H9 (cell line): ENCODE data around the gene F7. TPM values are rescaled to one million over a fixed set of nuclear protein-coding genes. Genes with fewer than 3 reads are reported as not detected.

Experiments used
- DNase-seq: peaks from one replicate; pipeline ENCODE4 v3.0.0-alpha.2; 2017
- H2AFZ ChIP-seq: one replicate; pipeline ENCODE4 v1.6.1; 2013; ENCODE audit warnings: mild to moderate bottlenecking, low read length, control low read depth, moderate library complexity
- H2AK5ac ChIP-seq: 2 replicates; pipeline ENCODE4 v1.6.1; 2013; ENCODE audit warnings: low read length, control low read depth, mixed read lengths; ENCODE audit not compliant: insufficient read length
- H2BK120ac ChIP-seq: one replicate; pipeline ENCODE4 v1.6.1; 2013; ENCODE audit warnings: low read depth, mild to moderate bottlenecking, low read length, control low read depth, inconsistent platforms; ENCODE audit not compliant: poor library complexity, severe bottlenecking
- H2BK12ac ChIP-seq: 2 replicates; pipeline ENCODE4 v1.6.1; 2013; ENCODE audit warnings: low read length, control low read depth, mixed read lengths, low read depth; ENCODE audit not compliant: insufficient read length
- H2BK15ac ChIP-seq: 2 replicates; pipeline ENCODE4 v1.6.1; 2013; ENCODE audit warnings: low read depth, low read length, control low read depth
- H2BK20ac ChIP-seq: one replicate; pipeline ENCODE4 v1.6.1; 2013; ENCODE audit warnings: low read depth, mild to moderate bottlenecking, low read length, control low read depth, inconsistent platforms; ENCODE audit not compliant: poor library complexity, severe bottlenecking
- H2BK5ac ChIP-seq: 2 replicates; pipeline ENCODE4 v1.6.1; 2013; ENCODE audit warnings: low read length, control low read depth, mixed read lengths; ENCODE audit not compliant: insufficient read length
- H3K14ac ChIP-seq: 2 replicates; pipeline ENCODE4 v1.6.1; 2013; ENCODE audit warnings: low read length, control low read depth; ENCODE audit not compliant: insufficient read depth
- H3K18ac ChIP-seq: 2 replicates; pipeline ENCODE4 v1.6.1; 2013; ENCODE audit warnings: low read depth, mild to moderate bottlenecking, mixed read lengths, low read length, control low read depth; ENCODE audit not compliant: insufficient read length
- H3K23ac ChIP-seq: 2 replicates; pipeline ENCODE4 v1.6.1; 2013; ENCODE audit warnings: low read length, control low read depth, mixed read lengths, low read depth; ENCODE audit not compliant: insufficient read length
- H3K23me2 ChIP-seq: 2 replicates; pipeline ENCODE4 v1.6.1; 2013; ENCODE audit warnings: low read depth, mild to moderate bottlenecking, mixed read lengths, low read length, control low read depth; ENCODE audit not compliant: insufficient read length, poor library complexity, severe bottlenecking
- H3K27ac ChIP-seq: 2 replicates; pipeline ENCODE4 v1.5.1; 2013; ENCODE audit warnings: low read length, control low read depth, mixed read lengths, low read depth; ENCODE audit not compliant: insufficient read length
- H3K27me3 ChIP-seq: 2 replicates; pipeline ENCODE4 v1.6.1; 2013; ENCODE audit warnings: low read length, control low read depth, inconsistent platforms; ENCODE audit not compliant: insufficient read depth
- H3K4ac ChIP-seq: 2 replicates; pipeline ENCODE4 v1.6.1; 2013; ENCODE audit warnings: low read depth, mild to moderate bottlenecking, control low read depth, inconsistent platforms, low read length, moderate library complexity
- H3K4me1 ChIP-seq: 2 replicates; pipeline ENCODE4 v1.6.1; 2013; ENCODE audit warnings: low read length, control low read depth, inconsistent platforms; ENCODE audit not compliant: insufficient read depth
- H3K4me2 ChIP-seq: 2 replicates; pipeline ENCODE4 v1.6.1; 2013; ENCODE audit warnings: low read length, control low read depth, mixed read lengths; ENCODE audit not compliant: insufficient read length, insufficient read depth
- H3K56ac ChIP-seq: 2 replicates; pipeline ENCODE4 v1.6.1; 2013; ENCODE audit warnings: low read depth, mild to moderate bottlenecking, mixed read lengths, low read length, control low read depth; ENCODE audit not compliant: insufficient read length
- H3K79me1 ChIP-seq: 2 replicates; pipeline ENCODE4 v1.6.1; 2013; ENCODE audit warnings: low read depth, mild to moderate bottlenecking, moderate library complexity, low read length, control low read depth, inconsistent platforms; ENCODE audit not compliant: insufficient read depth, poor library complexity, severe bottlenecking
- H3K79me2 ChIP-seq: 2 replicates; pipeline ENCODE4 v1.6.1; 2013; ENCODE audit warnings: low read length, control low read depth, inconsistent platforms; ENCODE audit not compliant: insufficient read depth
- H3K9ac ChIP-seq: 2 replicates; pipeline ENCODE4 v1.6.1; 2013; ENCODE audit warnings: low read length, control low read depth, mixed read lengths; ENCODE audit not compliant: insufficient read length; ENCODE audit errors: extremely low read depth
- H3K9me3 ChIP-seq: one replicate; pipeline ENCODE4 v1.6.1; 2013; ENCODE audit warnings: low read depth, low read length, inconsistent platforms; ENCODE audit not compliant: control insufficient read depth
- H3T11ph ChIP-seq: one replicate; pipeline ENCODE4 v1.6.1; 2013; ENCODE audit warnings: mild to moderate bottlenecking, low read length, control low read depth, inconsistent platforms
- H4K20me1 ChIP-seq: one replicate; pipeline ENCODE4 v1.6.1; 2013; ENCODE audit not compliant: control insufficient read depth, insufficient read length, insufficient read depth
- H4K5ac ChIP-seq: 2 replicates; pipeline ENCODE4 v1.6.1; 2013; ENCODE audit warnings: low read depth, mild to moderate bottlenecking, mixed read lengths, low read length, control low read depth; ENCODE audit not compliant: insufficient read length
- H4K8ac ChIP-seq: replicated peaks from 2 replicates; pipeline ENCODE4 v1.6.1; 2013; ENCODE audit warnings: low read length, control low read depth, mixed read lengths, low read depth; ENCODE audit not compliant: insufficient read length
- H4K91ac ChIP-seq: 2 replicates; pipeline ENCODE4 v1.6.1; 2013; ENCODE audit warnings: low read depth, mild to moderate bottlenecking, moderate library complexity, mixed read lengths, low read length, control low read depth; ENCODE audit not compliant: insufficient read length
- H3K27ac Mint-ChIP-seq, 3 experiments: 2 replicates in 2 of 3; 3 replicates in 1 of 3; pipeline ENCODE4 v1.8.0; 2020 to 2021; ENCODE audit warnings: mixed read lengths in 3 of 3, mild to moderate bottlenecking in 1 of 3, moderate library complexity in 1 of 3
- H3K27me3 Mint-ChIP-seq: 2 replicates; pipeline ENCODE4 v1.8.0; 2021; ENCODE audit warnings: low read depth, mild to moderate bottlenecking, moderate library complexity, mixed read lengths
- H3K36me3 Mint-ChIP-seq, 3 experiments: 2 replicates in 2 of 3; 3 replicates in 1 of 3; pipeline ENCODE4 v1.8.0; 2020 to 2021; ENCODE audit warnings: low read depth in 3 of 3, mixed read lengths in 3 of 3; ENCODE audit not compliant: insufficient read depth in 1 of 3
- H3K4me1 Mint-ChIP-seq, 2 experiments: 2 replicates each; pipeline ENCODE4 v1.8.0; 2020; ENCODE audit warnings: mixed read lengths in 2 of 2
- H3K4me3 Mint-ChIP-seq, 2 experiments: 2 replicates in 1 of 2; 3 replicates in 1 of 2; pipeline ENCODE4 v1.8.0; 2020 to 2021; ENCODE audit warnings: mild to moderate bottlenecking in 2 of 2, mixed read lengths in 2 of 2, moderate library complexity in 1 of 2
- H3K9me3 Mint-ChIP-seq, 2 experiments: 2 replicates in 1 of 2; 3 replicates in 1 of 2; pipeline ENCODE4 v1.8.0; 2020; ENCODE audit warnings: mild to moderate bottlenecking in 2 of 2, mixed read lengths in 2 of 2, moderate library complexity in 1 of 2
- WGBS: extraction: QIAGEN DNeasy Blood & Tissue Kit; methylation state at CpG from one replicate; pipeline ENCODE4 v1.1.7; 2013; ENCODE audit warnings: missing lambda C conversion rate, low lambda C conversion rate, mixed read lengths; ENCODE audit not compliant: insufficient read length; ENCODE audit errors: extremely low coverage; 5-methylcytosine and 5-hydroxymethylcytosine counted together
- total RNA-seq: library from RNA; stranded (reverse); gene quantifications from 2 replicates; pipeline ENCODE4 v1.2.1, GENCODE V29; 2021
- TF ChIP-seq, protein P1 (sequence below): fragments of 200-600 bp; sonication (generic); conservative IDR thresholded peaks from 3 replicates; pipeline ENCODE4 v1.8.0; 2021; ENCODE audit warnings: antibody characterized with exemption, mild to moderate bottlenecking

F7 gene
- total RNA-seq, 1 experiment from 2014 or later = 0.81 TPM

- Histone ChIP-seq H3K79me1 (no peaks in the 10 kb centered on the region), H3K79me2 (no peaks in the 10 kb centered on the region), H4K91ac (no peak overlapping the region), H4K8ac (no peak overlapping the region), H4K20me1 (peaks cover 2% of the 10 kb centered on the region), H3K4me2 (no peak overlapping the region), H2AK5ac (no peak overlapping the region), H3K27ac (no peak overlapping the region), H3K56ac (no peak overlapping the region), H2BK5ac (no peak overlapping the region), H3K4ac (no peak overlapping the region), H3K23me2 (no peaks in the 10 kb centered on the region), H2BK15ac (no peak overlapping the region), H3K4me1 (no peaks in the 10 kb centered on the region; the same call in 1 of the 2 replicates), H3K27me3 (no peaks in the 10 kb centered on the region), H3K9me3 (no peaks in the 10 kb centered on the region), H2AFZ (no peak overlapping the region), H4K5ac (no peak overlapping the region), H2BK120ac (no peak overlapping the region), H2BK12ac (no peak overlapping the region), H3K14ac (no peak overlapping the region; the same call in 1 of the 2 replicates), H3K9ac (no peak overlapping the region), H3K23ac (no peak overlapping the region), H3K18ac (no peak overlapping the region), H2BK20ac (no peak overlapping the region), H3T11ph (no peak overlapping the region)
- TF ChIP-seq, protein P1, sequence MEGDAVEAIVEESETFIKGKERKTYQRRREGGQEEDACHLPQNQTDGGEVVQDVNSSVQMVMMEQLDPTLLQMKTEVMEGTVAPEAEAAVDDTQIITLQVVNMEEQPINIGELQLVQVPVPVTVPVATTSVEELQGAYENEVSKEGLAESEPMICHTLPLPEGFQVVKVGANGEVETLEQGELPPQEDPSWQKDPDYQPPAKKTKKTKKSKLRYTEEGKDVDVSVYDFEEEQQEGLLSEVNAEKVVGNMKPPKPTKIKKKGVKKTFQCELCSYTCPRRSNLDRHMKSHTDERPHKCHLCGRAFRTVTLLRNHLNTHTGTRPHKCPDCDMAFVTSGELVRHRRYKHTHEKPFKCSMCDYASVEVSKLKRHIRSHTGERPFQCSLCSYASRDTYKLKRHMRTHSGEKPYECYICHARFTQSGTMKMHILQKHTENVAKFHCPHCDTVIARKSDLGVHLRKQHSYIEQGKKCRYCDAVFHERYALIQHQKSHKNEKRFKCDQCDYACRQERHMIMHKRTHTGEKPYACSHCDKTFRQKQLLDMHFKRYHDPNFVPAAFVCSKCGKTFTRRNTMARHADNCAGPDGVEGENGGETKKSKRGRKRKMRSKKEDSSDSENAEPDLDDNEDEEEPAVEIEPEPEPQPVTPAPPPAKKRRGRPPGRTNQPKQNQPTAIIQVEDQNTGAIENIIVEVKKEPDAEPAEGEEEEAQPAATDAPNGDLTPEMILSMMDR = no peak
- H3K4me1 Mint-ChIP-seq = peaks cover 12 to 18% of the 10 kb centered on the region in 2 experiments
- peaks cover 0 to 9% (median 6%) of the 10 kb centered on the region in 3 experiments; a peak in 4 of 7 replicates for H3K36me3 Mint-ChIP-seq
- no peak overlapping the region for H3K4me3 Mint-ChIP-seq
- no peaks in the 10 kb centered on the region for H3K9me3 Mint-ChIP-seq
- WGBS = no CpG with 5 or more reads among the region's 40 CpGs
- H3K27ac Mint-ChIP-seq = peak overlapping the region in 1 of 3 experiments; percentile 79; a peak in 1 of 7 replicates
- peaks cover 1% of the 10 kb centered on the region; the same call in 1 of the 2 replicates for H3K27me3 Mint-ChIP-seq
- no peak for DNase-seq
Observed at GRCh38 chr13:113087923-113088690, 17.5 kb upstream of the F7 start.
